Prostate gland (tissue), 2 donors: ENCODE results near the gene OR4D10.

Experiments
- POLR2AphosphoS5 ChIP-seq: sonication (generic); formaldehyde crosslinking; IDR thresholded peaks from one replicate; pipeline ENCODE4 v1.6.1; 2017; ENCODE audit warnings: antibody characterized with exemption
- TF ChIP-seq, protein P1 (sequence below), 4 experiments: fragments of 200-600 bp in 2 of 4; fragments of 450-650 bp in 2 of 4; sonication (generic) in 2 of 4; IDR thresholded peaks; 1 replicate in 3 of 4; 2 replicates in 1 of 4; pipeline ENCODE4 v1.5.1; 2016 to 2019; ENCODE audit warnings: antibody characterized with exemption in 4 of 4, mild to moderate bottlenecking in 2 of 4, moderate library complexity in 2 of 4

DNA sequence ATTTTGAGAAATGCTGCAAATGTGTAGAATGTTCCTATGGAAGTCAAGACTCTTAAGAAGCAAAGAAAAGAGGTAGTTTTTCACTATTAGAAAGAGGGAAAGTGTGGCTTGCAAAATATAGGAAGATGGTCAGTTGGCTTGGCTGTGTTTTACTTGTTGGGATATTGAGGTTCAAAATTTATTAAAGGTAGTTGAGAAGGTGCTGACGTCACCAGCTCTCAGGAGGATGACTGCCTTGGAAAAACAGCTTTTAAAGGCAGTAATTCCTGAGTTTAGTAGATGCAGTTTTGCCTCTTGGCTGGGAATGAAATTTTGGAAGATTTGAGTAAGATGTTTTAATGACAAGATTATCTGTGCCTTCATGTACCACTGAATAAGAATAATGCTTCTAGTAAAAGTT, 38.6 kb downstream of the OR4D10 start:
- TF ChIP-seq, protein P1, sequence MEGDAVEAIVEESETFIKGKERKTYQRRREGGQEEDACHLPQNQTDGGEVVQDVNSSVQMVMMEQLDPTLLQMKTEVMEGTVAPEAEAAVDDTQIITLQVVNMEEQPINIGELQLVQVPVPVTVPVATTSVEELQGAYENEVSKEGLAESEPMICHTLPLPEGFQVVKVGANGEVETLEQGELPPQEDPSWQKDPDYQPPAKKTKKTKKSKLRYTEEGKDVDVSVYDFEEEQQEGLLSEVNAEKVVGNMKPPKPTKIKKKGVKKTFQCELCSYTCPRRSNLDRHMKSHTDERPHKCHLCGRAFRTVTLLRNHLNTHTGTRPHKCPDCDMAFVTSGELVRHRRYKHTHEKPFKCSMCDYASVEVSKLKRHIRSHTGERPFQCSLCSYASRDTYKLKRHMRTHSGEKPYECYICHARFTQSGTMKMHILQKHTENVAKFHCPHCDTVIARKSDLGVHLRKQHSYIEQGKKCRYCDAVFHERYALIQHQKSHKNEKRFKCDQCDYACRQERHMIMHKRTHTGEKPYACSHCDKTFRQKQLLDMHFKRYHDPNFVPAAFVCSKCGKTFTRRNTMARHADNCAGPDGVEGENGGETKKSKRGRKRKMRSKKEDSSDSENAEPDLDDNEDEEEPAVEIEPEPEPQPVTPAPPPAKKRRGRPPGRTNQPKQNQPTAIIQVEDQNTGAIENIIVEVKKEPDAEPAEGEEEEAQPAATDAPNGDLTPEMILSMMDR (IDR thresholded peaks at IDR 0.05) = no peak
- TF ChIP-seq POLR2AphosphoS5 = no peak
